GM19351 (cell line): Measurements from ENCODE around the gene PCK1.

Source experiments
- ATAC-seq: cut with Tn5 transposase; IDR thresholded peaks from one replicate; pipeline ENCODE4 v1.9.1; 2021; ENCODE audit warnings: mild to moderate bottlenecking, moderate library complexity; ENCODE audit not compliant: unreplicated experiment

The PCK1 gene

GRCh38 chr20:57587278-57587988, 26.5 kb downstream of the PCK1 start:
- no peak for ATAC-seq

- ATAC-seq: no peak
Observed at GRCh38 chr20:57587989-57588377, 27.1 kb downstream of the PCK1 start.

- ATAC-seq: no peak
Observed at GRCh38 chr20:57588596-57588995, 27.7 kb downstream of the PCK1 start.

GRCh38 chr20:57589123-57589727, 28.3 kb downstream of the PCK1 start:
- no peak for ATAC-seq

- ATAC-seq: no peak
Observed at GRCh38 chr20:57589728-57590484, 29.0 kb downstream of the PCK1 start.

- no peak for ATAC-seq
Observed at GRCh38 chr20:57590485-57591288, 29.8 kb downstream of the PCK1 start.

GRCh38 chr20:57591289-57592229, 30.6 kb downstream of the PCK1 start:
- no peak for ATAC-seq

- ATAC-seq: no peak
Observed at GRCh38 chr20:57592263-57593092, 31.6 kb downstream of the PCK1 start.

GRCh38 chr20:57593134-57593886, 32.4 kb downstream of the PCK1 start:
- no peak for ATAC-seq

GRCh38 chr20:57594092-57594951, 33.4 kb downstream of the PCK1 start:
- no peak for ATAC-seq

GRCh38 chr20:57595041-57596030, 34.4 kb downstream of the PCK1 start:
- no peak for ATAC-seq

GRCh38 chr20:57596358-57596757, 35.4 kb downstream of the PCK1 start:
- ATAC-seq: no peak

- peak; percentile 63 for ATAC-seq
Observed at GRCh38 chr20:57596998-57597939, 36.4 kb downstream of the PCK1 start.

- ATAC-seq: no peak
Observed at GRCh38 chr20:57598060-57598459, 37.1 kb downstream of the PCK1 start.

- no peak for ATAC-seq
Observed at GRCh38 chr20:57598491-57598890, 37.6 kb downstream of the PCK1 start.
